Loucy (cell line): ENCODE measurements around the gene IGSF3.
"Not testable (repeated sequence)": the region's sequence is repeated elsewhere in the genome, so short reads cannot be mapped to it uniquely, and the experiment has no call there.

Experiments
- H2AFZ ChIP-seq: fragments of 200-600 bp; sonication (generic); 2 replicates; pipeline ENCODE4 v1.6.0; 2016; ENCODE audit warnings: antibody characterized with exemption, mild to moderate bottlenecking, low read length, moderate library complexity
- H3F3A ChIP-seq: fragments of 200-600 bp; 2 replicates; pipeline ENCODE4 v1.6.0; 2016; ENCODE audit warnings: antibody characterized with exemption, low read depth, mild to moderate bottlenecking
- H3K27me3 ChIP-seq: fragments of 200-600 bp; sonication (generic); 2 replicates; pipeline ENCODE4 v1.6.1; 2014; ENCODE audit warnings: low read length, mild to moderate bottlenecking; ENCODE audit not compliant: insufficient read depth, poor library complexity, severe bottlenecking
- H3K36me3 ChIP-seq: fragments of 200-600 bp; sonication (generic); 2 replicates; pipeline ENCODE4 v1.6.1; 2016; ENCODE audit warnings: low read length; ENCODE audit not compliant: insufficient read depth
- H3K4me1 ChIP-seq: fragments of 200-600 bp; sonication (generic); 2 replicates; pipeline ENCODE4 v1.5.1; 2014; ENCODE audit warnings: low read length, mild to moderate bottlenecking; ENCODE audit not compliant: insufficient read depth, poor library complexity, severe bottlenecking
- H3K4me2 ChIP-seq: fragments of 200-600 bp; sonication (generic); 2 replicates; pipeline ENCODE4 v1.6.0; 2014; ENCODE audit warnings: antibody characterized with exemption, low read length, low read depth, mild to moderate bottlenecking; ENCODE audit not compliant: poor library complexity, severe bottlenecking
- H3K4me3 ChIP-seq: fragments of 200-600 bp; sonication (generic); 2 replicates; pipeline ENCODE4 v1.5.1; 2014; ENCODE audit warnings: low read length, mild to moderate bottlenecking, mixed read lengths; ENCODE audit not compliant: poor library complexity, severe bottlenecking
- H3K79me2 ChIP-seq: fragments of 200-600 bp; sonication (generic); 2 replicates; pipeline ENCODE4 v1.6.1; 2014; ENCODE audit warnings: low read length; ENCODE audit not compliant: insufficient read depth
- H3K9ac ChIP-seq: fragments of 200-600 bp; sonication (generic); 2 replicates; pipeline ENCODE4 v1.6.0; 2014; ENCODE audit warnings: mild to moderate bottlenecking, low read depth, low read length, moderate library complexity; ENCODE audit not compliant: poor library complexity, severe bottlenecking
- H3K9me2 ChIP-seq: fragments of 200-600 bp; sonication (generic); replicated peaks from 2 replicates; pipeline ENCODE4 v1.6.1; 2016; ENCODE audit warnings: low read depth, low read length, mixed read lengths
- H3K9me3 ChIP-seq: fragments of 200-600 bp; sonication (generic); 2 replicates; pipeline ENCODE4 v1.6.1; 2014; ENCODE audit warnings: mild to moderate bottlenecking, antibody characterized with exemption, low read length, low read depth; ENCODE audit not compliant: insufficient read depth
- H4K20me1 ChIP-seq: fragments of 200-600 bp; sonication (generic); 2 replicates; pipeline ENCODE4 v1.6.0; 2014; ENCODE audit warnings: antibody characterized with exemption, low read length, mild to moderate bottlenecking; ENCODE audit not compliant: insufficient read depth, poor library complexity, severe bottlenecking
- CTCF ChIP-seq: fragments of 200-600 bp; sonication (generic); conservative IDR thresholded peaks from 2 replicates; pipeline ENCODE4 v1.5.1; 2014; ENCODE audit warnings: mild to moderate bottlenecking, antibody characterized with exemption, low read length
- EZH2phosphoT487 ChIP-seq: fragments of 200-600 bp; IDR thresholded peaks from 2 replicates; pipeline ENCODE4 v1.6.1; 2018; ENCODE audit warnings: antibody characterized with exemption, mild to moderate bottlenecking, moderate library complexity, borderline replicate concordance

The IGSF3 gene

DNA sequence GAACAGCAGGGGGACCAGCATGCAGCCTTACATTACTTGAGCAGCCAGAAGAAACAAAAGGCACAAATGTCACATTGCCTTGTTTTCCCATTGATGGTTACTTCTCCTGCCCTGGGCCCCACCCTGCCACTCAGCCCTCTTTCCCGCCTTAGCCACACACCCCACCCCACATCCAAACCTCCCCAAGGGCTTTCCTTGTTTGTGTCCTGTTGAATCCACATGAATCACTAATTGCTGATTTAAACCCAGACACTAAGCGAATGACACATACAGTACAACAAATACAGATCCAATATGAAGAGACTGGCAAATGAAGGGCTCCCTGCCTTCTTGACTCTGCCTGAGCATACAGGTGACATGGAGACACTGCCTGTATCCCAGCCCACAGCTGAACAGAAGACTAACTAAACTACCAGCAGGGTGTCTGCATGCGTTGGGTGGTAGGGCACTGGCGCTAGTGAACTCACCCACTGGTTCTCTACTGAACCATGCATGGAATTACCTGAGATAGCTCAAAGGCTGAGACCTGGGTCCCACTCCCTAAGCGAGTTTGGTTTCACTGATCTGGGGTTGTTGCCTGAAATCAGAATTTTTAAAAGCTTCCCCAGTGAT, 3.1 kb downstream of the IGSF3 start:
- Histone ChIP-seq H3K9me2 (no peaks in the 10 kb centered on the region), H2AFZ (no peak overlapping the region), H3K4me1 (peaks cover 29% of the 10 kb centered on the region), H3K79me2 (no peaks in the 10 kb centered on the region), H3F3A (no peaks in the 10 kb centered on the region), H3K27me3 (peaks cover 24% of the 10 kb centered on the region), H3K9ac (no peak overlapping the region), H3K9me3 (no peaks in the 10 kb centered on the region), H3K4me3 (no peak overlapping the region), H3K36me3 (no peaks in the 10 kb centered on the region), H4K20me1 (no peaks in the 10 kb centered on the region), H3K4me2 (peak overlapping the region; percentile 49)
- TF ChIP-seq EZH2phosphoT487 = no peak
- no peak for TF ChIP-seq CTCF

GRCh38 chr1:116663821-116664220, 3.7 kb downstream of the IGSF3 start:
- Histone ChIP-seq H3K4me2 (peak overlapping the region; percentile 49), H2AFZ (no peak overlapping the region), H3K36me3 (no peaks in the 10 kb centered on the region), H4K20me1 (no peaks in the 10 kb centered on the region), H3K27me3 (peaks cover 24% of the 10 kb centered on the region), H3K9ac (no peak overlapping the region), H3K4me1 (peaks cover 29% of the 10 kb centered on the region), H3K4me3 (peak overlapping the region; percentile 9), H3K9me3 (no peaks in the 10 kb centered on the region), H3F3A (no peaks in the 10 kb centered on the region), H3K79me2 (no peaks in the 10 kb centered on the region), H3K9me2 (no peaks in the 10 kb centered on the region)
- TF ChIP-seq EZH2phosphoT487 (no peak), CTCF (no peak)

DNA sequence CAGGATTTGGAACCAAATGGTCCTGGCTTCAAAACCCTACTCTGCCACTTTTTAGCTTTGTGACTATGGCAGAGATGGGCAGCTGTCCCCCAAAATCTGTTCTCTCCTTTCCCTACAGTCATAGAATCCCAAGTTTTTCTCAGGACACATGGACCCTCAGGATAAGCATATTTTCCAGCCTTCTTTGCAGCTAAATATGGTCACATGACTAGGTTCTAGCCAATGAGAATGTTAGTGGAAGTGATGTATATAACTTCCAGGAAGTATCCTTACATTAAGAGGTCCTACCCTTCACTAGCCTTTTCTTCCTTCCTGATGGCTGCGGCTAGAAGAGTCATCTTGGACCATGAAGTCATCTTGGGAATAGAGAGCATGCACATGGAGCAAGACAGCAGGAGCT, 5.9 kb downstream of the IGSF3 start:
- Histone ChIP-seq H3K9me2 (no peaks in the 10 kb centered on the region), H2AFZ (no peak overlapping the region), H3K79me2 (no peaks in the 10 kb centered on the region), H3K36me3 (no peaks in the 10 kb centered on the region), H3F3A (no peaks in the 10 kb centered on the region), H3K9ac (no peak overlapping the region), H3K4me3 (no peak overlapping the region), H3K27me3 (peaks cover 18% of the 10 kb centered on the region), H3K9me3 (no peaks in the 10 kb centered on the region), H3K4me2 (no peak overlapping the region), H3K4me1 (peaks cover 24% of the 10 kb centered on the region), H4K20me1 (no peaks in the 10 kb centered on the region)
- TF ChIP-seq CTCF = no peak
- TF ChIP-seq EZH2phosphoT487 = no peak

- H3K4me2 ChIP-seq, H3K9me2 ChIP-seq, H3F3A ChIP-seq, H3K9me3 ChIP-seq, H4K20me1 ChIP-seq, H2AFZ ChIP-seq, H3K79me2 ChIP-seq, H3K4me3 ChIP-seq, H3K9ac ChIP-seq, H3K36me3 ChIP-seq, H3K27me3 ChIP-seq: not testable (repeated sequence)
- H3K4me1 ChIP-seq = peaks cover 12% of the 10 kb centered on the region
Observed at GRCh38 chr1:116658645-116659044, 8.9 kb downstream of the IGSF3 start.

GRCh38 chr1:116657836-116658235, 9.7 kb downstream of the IGSF3 start:
- H3K79me2 ChIP-seq, H4K20me1 ChIP-seq, H3K9me2 ChIP-seq, H2AFZ ChIP-seq, H3K27me3 ChIP-seq, H3K9me3 ChIP-seq, H3F3A ChIP-seq, H3K36me3 ChIP-seq, H3K4me3 ChIP-seq, H3K4me2 ChIP-seq, H3K9ac ChIP-seq, H3K4me1 ChIP-seq: not testable (repeated sequence)
